Measurements from ENCODE around the gene GTF3C6. TPM values are rescaled to one million over a fixed set of nuclear protein-coding genes. Genes with fewer than 3 reads are reported as not detected.
A peak's percentile ranks its signal among the peaks of the same experiment; 100 is the strongest.

GTF3C6 gene
- total RNA-seq (100 to 1,000 TPM in 7 of 9 donors, 10 to 100 TPM in 2; 55.4 to 133 (median 104) TPM), polyA plus RNA-seq (100 to 1,000 TPM in 1 of 2 donors, 10 to 100 TPM in 1; 90.5 to 154 TPM)
- long read RNA-seq, donor 1, transcript GTF3C6-201 (6 exons, 952 nt): major isoform, 61 of 64 reads
- long read RNA-seq, donor 1, partial matches to known transcripts: 0 of 64 reads
- long read RNA-seq, donor 1, other reads (novel, unspliced or antisense): 2 of 64 reads
- long read RNA-seq, donor 2, transcript GTF3C6-201 (6 exons, 952 nt): major isoform, 76 of 83 reads
- long read RNA-seq, donor 2, partial matches to known transcripts: 1 of 83 reads
- long read RNA-seq, donor 2, other reads (novel, unspliced or antisense): 5 of 83 reads
- long read RNA-seq, donor 3, transcript GTF3C6-201 (6 exons, 952 nt): major isoform, 81 of 88 reads
- long read RNA-seq, donor 3, partial matches to known transcripts: 1 of 88 reads
- long read RNA-seq, donor 3, other reads (novel, unspliced or antisense): 6 of 88 reads

- intact Hi-C loops (cut with DNase I): loop anchor here in 7 of 10 donors (2.0 to 10.0 kb wide), 7 partner anchors 24 to 144 kb away; partner anchors contain the start of genes CDK19 (in 4 of the 7), AMD1 (in 2 of the 7) and RPF2 (in 1 of the 7)
- H3K27me3 ChIP-seq: no peaks in the 10 kb centered on the region
- H3K4me3 ChIP-seq: peak within 1 kb of the TSS; percentile 60 to 97 (median 82)
- peak in 1 of 2 donors; percentile 66 for TF ChIP-seq POLR2A (IDR thresholded peaks at IDR 0.05)
- TF ChIP-seq CTCF (IDR thresholded peaks at IDR 0.05): peak in 2 of 12 donors; percentile 6 to 14
- peaks cover 0 to 37% (median 33%) of the 10 kb centered on the region in 9 donors for H3K36me3 ChIP-seq
- peak within 1 kb of the TSS; percentile 67 to 96 (median 91) for H3K27ac ChIP-seq
- peak; percentile 97 to 99 (median 99) for ATAC-seq
- H3K9me3 ChIP-seq: no peaks in the 10 kb centered on the region
- peak; percentile 94 to 97 (median 96) for DNase-seq
- 0 to 1% (median 1%) methylated on average over 53 to 70 of the region's 70 CpGs for WGBS, 4 donors
- peaks cover 0 to 23% (median 11%) of the 10 kb centered on the region in 12 donors for H3K4me1 ChIP-seq
Observed at GRCh38 chr6:110958329-110959192, at the start of gene GTF3C6. GTF3C6 (plus strand) TSS chr6:110958706; CDS start chr6:110958770, 64 bp downstream.

GRCh38 chr6:110930781-110931180, 27.7 kb upstream of the GTF3C6 start:
- Histone ChIP-seq H3K27ac (no peak overlapping the region), H3K9me3 (no peaks in the 10 kb centered on the region), H3K4me1 (peaks cover 0 to 14% (median 0%) of the 10 kb centered on the region in 12 donors), H3K27me3 (no peaks in the 10 kb centered on the region), H3K36me3 (no peaks in the 10 kb centered on the region), H3K4me3 (no peak overlapping the region)
- 75 to 98% (median 95%) methylated on average over 3 of the region's 3 CpGs for WGBS, 4 donors
- DNase-seq (no peak), ATAC-seq (no peak)
- TF ChIP-seq POLR2A (IDR thresholded peaks at IDR 0.05) (no peak), CTCF (IDR thresholded peaks at IDR 0.05) (no peak)
- intact Hi-C loops (cut with DNase I): no loop called here

- Histone ChIP-seq H3K9me3 (no peaks in the 10 kb centered on the region), H3K4me3 (no peak overlapping the region), H3K36me3 (no peaks in the 10 kb centered on the region), H3K27ac (peak overlapping the region in 1 of 12 donors; percentile 42), H3K4me1 (peaks cover 0 to 14% (median 0%) of the 10 kb centered on the region in 12 donors), H3K27me3 (no peaks in the 10 kb centered on the region)
- no peak for DNase-seq
- intact Hi-C loops (cut with DNase I): no loop called here
- no peak for ATAC-seq
- no peak for TF ChIP-seq POLR2A (IDR thresholded peaks at IDR 0.05)
- TF ChIP-seq CTCF (IDR thresholded peaks at IDR 0.05): no peak
- 59 to 69% (median 65%) methylated on average over 2 of the region's 2 CpGs for WGBS, 4 donors
Observed at GRCh38 chr6:110933912-110934311, 24.6 kb upstream of the GTF3C6 start.

Measured in heart left ventricle (tissue), 16 donors.